Measurements from ENCODE around the gene NR0B2. TPM values are rescaled to one million over a fixed set of nuclear protein-coding genes. Genes with fewer than 3 reads are reported as not detected.

NR0B2 gene
- total and polyA plus RNA-seq, 2 of the 13 experiments (the other 11 are each of a cell fraction or from before 2014, with no cell fraction given), result 72.5 to 133 TPM

DNA sequence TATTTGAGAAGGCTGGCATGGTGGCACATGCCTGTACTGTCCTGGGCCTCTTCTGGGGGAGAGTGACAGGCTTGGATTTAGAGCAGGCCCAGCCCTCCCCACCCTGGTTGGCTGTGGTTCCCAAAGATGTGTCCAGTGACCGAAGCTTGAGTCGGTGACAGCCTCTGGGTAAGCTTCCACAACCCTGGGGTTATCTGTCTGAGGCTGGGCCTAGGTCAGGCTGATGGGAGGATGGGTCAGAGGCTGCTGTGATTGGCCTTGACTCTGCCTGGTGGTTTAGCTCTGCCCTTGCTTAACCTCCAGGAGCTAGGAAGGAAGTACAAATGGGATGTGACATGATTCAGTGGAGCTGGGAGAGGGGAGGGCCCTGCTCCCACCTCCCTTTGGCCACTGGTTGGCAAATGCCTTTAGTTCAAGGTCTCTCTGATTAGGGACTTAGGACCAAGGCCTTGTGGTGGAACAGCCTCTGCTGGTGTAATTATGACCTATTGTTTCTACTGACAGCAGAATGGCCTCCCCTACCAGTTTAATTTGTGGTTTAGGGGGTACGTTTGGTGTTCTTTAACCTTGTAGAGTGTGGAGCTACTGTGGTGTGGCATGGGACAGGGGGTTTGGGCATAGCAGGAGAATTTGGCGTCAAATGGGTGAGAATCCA lies 24.4 kb upstream of the NR0B2 start (continued):
- TF ChIP-seq SSRP1 (CRISPR knock-in tag; IDR thresholded peaks at IDR 0.05) (no peak; the same call in 1 of the 2 replicates), ZNF44 (CRISPR knock-in tag; IDR thresholded peaks at IDR 0.05) (0 out of 2 replicates have a peak, but pooled peaks have one; percentile 81), ZNF569 (CRISPR knock-in tag; IDR thresholded peaks at IDR 0.05; ENCODE audit: borderline replicate concordance) (no peak), DNMT1 (CRISPR knock-in tag; IDR thresholded peaks at IDR 0.05) (no peak), MBD4 (IDR thresholded peaks at IDR 0.05; ENCODE audit: borderline replicate concordance, low read length) (no peak), NPAS2 (CRISPR knock-in tag; IDR thresholded peaks at IDR 0.05; ENCODE audit: borderline replicate concordance) (no peak), TEAD3 (CRISPR knock-in tag; optimal IDR thresholded peaks at IDR 0.05; ENCODE audit: borderline replicate concordance) (peak; percentile 88), ZNF850 (CRISPR knock-in tag; conservative IDR thresholded peaks at IDR 0.05) (no peak), ZNF138 (CRISPR knock-in tag; IDR thresholded peaks at IDR 0.05; ENCODE audit: low read depth) (no peak), MTF2 (CRISPR knock-in tag; IDR thresholded peaks at IDR 0.05; ENCODE audit: borderline replicate concordance) (no peak), ESRRA (CRISPR knock-in tag; IDR thresholded peaks at IDR 0.05; ENCODE audit: low read depth) (peak; percentile 99), MEF2D (CRISPR knock-in tag; IDR thresholded peaks at IDR 0.05) (peak; percentile 94), ZNF761 (CRISPR knock-in tag; conservative IDR thresholded peaks at IDR 0.05) (0 out of 2 replicates have a peak, but pooled peaks have one; percentile 53), ZNF451 (CRISPR knock-in tag; IDR thresholded peaks at IDR 0.05) (no peak), ZNF251 (CRISPR knock-in tag; IDR thresholded peaks at IDR 0.05) (no peak), ZNF558 (CRISPR knock-in tag; IDR thresholded peaks at IDR 0.05; ENCODE audit: borderline replicate concordance) (no peak)
- TF ChIP-seq, protein P1, sequence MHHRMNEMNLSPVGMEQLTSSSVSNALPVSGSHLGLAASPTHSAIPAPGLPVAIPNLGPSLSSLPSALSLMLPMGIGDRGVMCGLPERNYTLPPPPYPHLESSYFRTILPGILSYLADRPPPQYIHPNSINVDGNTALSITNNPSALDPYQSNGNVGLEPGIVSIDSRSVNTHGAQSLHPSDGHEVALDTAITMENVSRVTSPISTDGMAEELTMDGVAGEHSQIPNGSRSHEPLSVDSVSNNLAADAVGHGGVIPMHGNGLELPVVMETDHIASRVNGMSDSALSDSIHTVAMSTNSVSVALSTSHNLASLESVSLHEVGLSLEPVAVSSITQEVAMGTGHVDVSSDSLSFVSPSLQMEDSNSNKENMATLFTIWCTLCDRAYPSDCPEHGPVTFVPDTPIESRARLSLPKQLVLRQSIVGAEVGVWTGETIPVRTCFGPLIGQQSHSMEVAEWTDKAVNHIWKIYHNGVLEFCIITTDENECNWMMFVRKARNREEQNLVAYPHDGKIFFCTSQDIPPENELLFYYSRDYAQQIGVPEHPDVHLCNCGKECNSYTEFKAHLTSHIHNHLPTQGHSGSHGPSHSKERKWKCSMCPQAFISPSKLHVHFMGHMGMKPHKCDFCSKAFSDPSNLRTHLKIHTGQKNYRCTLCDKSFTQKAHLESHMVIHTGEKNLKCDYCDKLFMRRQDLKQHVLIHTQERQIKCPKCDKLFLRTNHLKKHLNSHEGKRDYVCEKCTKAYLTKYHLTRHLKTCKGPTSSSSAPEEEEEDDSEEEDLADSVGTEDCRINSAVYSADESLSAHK (CRISPR knock-in tag; IDR thresholded peaks at IDR 0.05; ENCODE audit: borderline replicate concordance), result no peak
- TF ChIP-seq, protein P2, sequence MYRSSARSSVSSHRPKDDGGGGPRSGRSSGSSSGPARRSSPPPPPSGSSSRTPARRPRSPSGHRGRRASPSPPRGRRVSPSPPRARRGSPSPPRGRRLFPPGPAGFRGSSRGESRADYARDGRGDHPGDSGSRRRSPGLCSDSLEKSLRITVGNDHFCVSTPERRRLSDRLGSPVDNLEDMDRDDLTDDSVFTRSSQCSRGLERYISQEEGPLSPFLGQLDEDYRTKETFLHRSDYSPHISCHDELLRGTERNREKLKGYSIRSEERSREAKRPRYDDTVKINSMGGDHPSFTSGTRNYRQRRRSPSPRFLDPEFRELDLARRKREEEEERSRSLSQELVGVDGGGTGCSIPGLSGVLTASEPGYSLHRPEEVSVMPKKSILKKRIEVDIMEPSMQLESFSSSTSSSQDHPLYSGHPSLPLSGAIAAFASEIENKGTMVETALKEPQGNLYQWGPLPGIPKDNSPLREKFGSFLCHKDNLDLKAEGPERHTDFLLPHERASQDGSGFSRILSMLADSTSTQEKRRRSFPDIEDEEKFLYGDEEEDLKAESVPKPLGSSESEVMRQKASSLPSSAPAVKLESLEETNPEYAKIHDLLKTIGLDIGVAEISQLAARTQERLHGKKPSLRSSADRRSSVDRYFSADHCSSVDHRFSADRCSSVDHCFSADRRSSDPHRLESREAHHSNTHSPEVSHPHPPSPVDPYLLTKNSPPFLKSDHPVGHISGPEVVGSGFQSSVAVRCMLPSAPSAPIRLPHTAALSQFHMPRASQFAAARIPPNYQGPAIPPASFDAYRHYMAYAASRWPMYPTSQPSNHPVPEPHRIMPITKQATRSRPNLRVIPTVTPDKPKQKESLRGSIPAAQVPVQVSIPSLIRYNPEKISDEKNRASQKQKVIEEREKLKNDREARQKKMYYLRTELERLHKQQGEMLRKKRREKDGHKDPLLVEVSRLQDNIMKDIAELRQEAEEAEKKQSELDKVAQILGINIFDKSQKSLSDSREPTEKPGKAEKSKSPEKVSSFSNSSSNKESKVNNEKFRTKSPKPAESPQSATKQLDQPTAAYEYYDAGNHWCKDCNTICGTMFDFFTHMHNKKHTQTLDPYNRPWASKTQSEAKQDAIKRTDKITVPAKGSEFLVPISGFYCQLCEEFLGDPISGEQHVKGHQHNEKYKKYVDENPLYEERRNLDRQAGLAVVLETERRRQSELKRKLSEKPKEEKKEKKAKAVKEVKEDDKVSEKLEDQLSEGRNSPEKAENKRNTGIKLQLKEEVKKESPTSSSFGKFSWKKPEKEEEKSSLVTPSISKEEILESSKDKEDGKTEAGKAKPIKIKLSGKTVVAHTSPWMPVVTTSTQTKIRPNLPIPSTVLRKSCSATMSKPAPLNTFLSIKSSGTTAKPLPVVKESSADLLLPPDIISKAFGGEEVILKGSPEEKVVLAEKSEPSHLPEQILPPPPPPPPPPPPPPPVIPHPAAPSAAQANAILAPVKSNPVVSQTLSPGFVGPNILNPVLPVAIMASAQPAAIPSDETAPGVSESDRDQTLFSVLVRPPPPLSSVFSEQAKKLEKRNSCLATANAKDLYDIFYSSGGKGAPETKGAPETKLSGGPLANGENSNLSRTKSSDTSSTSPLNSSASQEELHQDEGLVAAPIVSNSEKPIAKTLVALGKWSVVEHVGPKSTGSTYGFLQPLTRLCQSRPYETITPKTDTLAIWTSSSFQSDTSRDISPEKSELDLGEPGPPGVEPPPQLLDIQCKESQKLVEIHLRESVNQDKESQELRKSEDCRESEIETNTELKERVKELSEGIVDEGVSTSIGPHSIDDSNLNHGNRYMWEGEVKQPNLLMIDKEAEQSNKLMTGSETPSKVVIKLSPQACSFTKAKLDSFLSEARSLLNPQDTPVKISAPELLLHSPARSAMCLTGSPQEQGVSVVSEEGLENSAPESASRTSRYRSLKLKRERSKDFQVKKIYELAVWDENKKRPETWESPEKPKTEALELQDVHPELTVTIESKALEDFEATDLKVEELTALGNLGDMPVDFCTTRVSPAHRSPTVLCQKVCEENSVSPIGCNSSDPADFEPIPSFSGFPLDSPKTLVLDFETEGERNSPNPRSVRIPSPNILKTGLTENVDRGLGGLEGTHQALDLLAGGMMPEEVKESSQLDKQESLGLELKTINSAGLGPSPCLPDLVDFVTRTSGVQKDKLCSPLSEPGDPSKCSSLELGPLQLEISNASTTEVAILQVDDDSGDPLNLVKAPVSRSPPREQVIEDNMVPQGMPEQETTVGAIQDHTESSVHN (CRISPR knock-in tag; IDR thresholded peaks at IDR 0.05), result no peak; the same call in 1 of the 2 replicates

Data from HepG2 (cell line).